T-cell (primary cell): ENCODE data around the gene DSCAML1. TPM values are rescaled to one million over a fixed set of nuclear protein-coding genes. Genes with fewer than 3 reads are reported as not detected.

Experiments
- ATAC-seq, 4 experiments: fragments of 200-7000 bp in 3 of 4; fragments of 150-1000 bp in 1 of 4; cut with Tn5 transposase; replicated peaks in 1 of 4; 1 replicate in 3 of 4; 2 replicates in 1 of 4; pipeline ENCODE4 v1.10.0; 2021; ENCODE audit warnings: moderate library complexity in 3 of 4, mild to moderate bottlenecking in 2 of 4, moderate number of reproducible peaks in 1 of 4
- CTCF ChIA-PET, 2 donors: fragments of 300-600 bp; sonication (Branson Sonifier 250); formaldehyde crosslinking; loops; one replicate each; lab custom pipeline; 2022; ENCODE audit warnings: antibody characterized with exemption in 2 of 2; lab: Charles Lee
- POLR2A ChIA-PET, 2 donors: fragments of 300-600 bp; sonication (Branson Sonifier 250); formaldehyde crosslinking; loops; one replicate each; lab custom pipeline; 2022; ENCODE audit warnings: antibody characterized with exemption in 2 of 2; lab: Charles Lee
- DNase-seq, 35 experiments: peaks; one replicate each; pipeline versions ENCODE4 v3.0.0 to v3.0.0-alpha.2; 2013 to 2023
- H3K27ac ChIP-seq: one replicate; pipeline ENCODE4 v1.5.1; 2013; ENCODE audit warnings: low read length
- H3K27me3 ChIP-seq, 2 experiments: replicated peaks in 1 of 2; 1 replicate in 1 of 2; 2 replicates in 1 of 2; pipeline versions ENCODE4 v1.6.1 to v1.7.0; 2013; ENCODE audit warnings: low read length in 1 of 2, mixed read lengths in 1 of 2; ENCODE audit not compliant: control insufficient read depth in 2 of 2, insufficient read depth in 2 of 2; ENCODE audit errors: extremely low read depth in 1 of 2
- H3K36me3 ChIP-seq, 2 donors: 1 replicate in 1 of 2; 2 replicates in 1 of 2; pipeline versions ENCODE4 v1.6.1 to v1.7.0; 2013; ENCODE audit warnings: low read length in 1 of 2; ENCODE audit not compliant: control insufficient read depth in 2 of 2, insufficient read depth in 1 of 2; ENCODE audit errors: extremely low read depth in 1 of 2
- H3K4me1 ChIP-seq, 2 experiments: 1 replicate in 1 of 2; 2 replicates in 1 of 2; pipeline versions ENCODE4 v1.6.1 to v1.7.0; 2013; ENCODE audit warnings: low read length in 2 of 2, mixed read lengths in 1 of 2; ENCODE audit not compliant: insufficient read depth in 2 of 2, control insufficient read depth in 1 of 2; ENCODE audit errors: extremely low read depth in 1 of 2
- H3K4me3 ChIP-seq, 2 donors: 1 replicate in 1 of 2; 2 replicates in 1 of 2; pipeline versions ENCODE4 v1.5.1 to v1.7.0; 2013; ENCODE audit warnings: mild to moderate bottlenecking in 2 of 2, low read length in 1 of 2, moderate library complexity in 1 of 2; ENCODE audit not compliant: control insufficient read depth in 1 of 2; ENCODE audit errors: extremely low read depth in 1 of 2
- H3K9me3 ChIP-seq: 2 replicates; pipeline ENCODE4 v1.7.0; 2013
- H3K27ac Mint-ChIP-seq, 2 donors: one replicate each; pipeline ENCODE4 v1.8.0; 2020 to 2021; ENCODE audit warnings: mild to moderate bottlenecking in 2 of 2, mixed read lengths in 2 of 2
- H3K27me3 Mint-ChIP-seq, 2 donors: one replicate each; pipeline ENCODE4 v1.8.0; 2021 to 2022; ENCODE audit warnings: mixed read lengths in 2 of 2
- H3K36me3 Mint-ChIP-seq: one replicate; pipeline ENCODE4 v1.8.0; 2021; ENCODE audit warnings: mixed read lengths
- H3K4me1 Mint-ChIP-seq, 3 donors: one replicate each; pipeline ENCODE4 v1.8.0; 2020 to 2022; ENCODE audit warnings: mixed read lengths in 3 of 3, mild to moderate bottlenecking in 1 of 3
- H3K4me3 Mint-ChIP-seq, 3 donors: one replicate each; pipeline ENCODE4 v1.8.0; 2020 to 2022; ENCODE audit warnings: mild to moderate bottlenecking in 3 of 3, mixed read lengths in 3 of 3, moderate library complexity in 3 of 3
- H3K9me3 Mint-ChIP-seq, 3 donors: one replicate each; pipeline ENCODE4 v1.8.0; 2020 to 2022; ENCODE audit warnings: mixed read lengths in 3 of 3
- whole genome bisulfite sequencing: methylation state at CpG from one replicate; pipeline ENCODE4 v1.1.5; 2013; ENCODE audit warnings: missing lambda C conversion rate; ENCODE audit not compliant: insufficient coverage; 5-methylcytosine and 5-hydroxymethylcytosine counted together
- total RNA-seq, 35 experiments: library from RNA in 6 of 35; stranded (reverse) in 6 of 35; fragments of 120-200 nt in 1 of 35; gene quantifications; one replicate each; pipeline versions ENCODE4 v1.2.1 to v1.2.4 and lab custom pipeline; 2013 to 2026

DSCAML1 gene
- total RNA-seq, 5 donors from 2014 or later (not counting 1 experiment from before 2014, with no cell fraction given) = 0.15 to 2.4 (median 0.96) TPM

- Histone ChIP-seq H3K4me3 (no peak overlapping the region), H3K27ac (no peak overlapping the region), H3K4me1 (no peaks in the 10 kb centered on the region), H3K9me3 (no peaks in the 10 kb centered on the region), H3K36me3 (no peaks in the 10 kb centered on the region), H3K27me3 (peaks cover 0 to 32% of the 10 kb centered on the region in 2 experiments)
- Mint-ChIP-seq H3K4me3 (no peak overlapping the region), H3K9me3 (no peaks in the 10 kb centered on the region), H3K27me3 (peaks cover 4 to 22% of the 10 kb centered on the region in 2 donors), H3K4me1 (no peaks in the 10 kb centered on the region), H3K36me3 (no peaks in the 10 kb centered on the region), H3K27ac (no peak overlapping the region)
- DNase-seq (no peak), ATAC-seq (no peak)
- ChIA-PET CTCF (no interaction called here), POLR2A (no interaction called here)
- WGBS = 89% methylated on average over 7 of the region's 8 CpGs
These were observed 211.4 kb downstream of the DSCAML1 start for GRCh38 chr11:117585631-117586030.

- Mint-ChIP-seq H3K4me3 (no peak overlapping the region), H3K4me1 (no peaks in the 10 kb centered on the region), H3K36me3 (no peaks in the 10 kb centered on the region), H3K27ac (no peak overlapping the region), H3K9me3 (no peaks in the 10 kb centered on the region), H3K27me3 (peaks cover 9 to 22% of the 10 kb centered on the region in 2 donors)
- Histone ChIP-seq H3K27me3 (peaks cover 0 to 32% of the 10 kb centered on the region in 2 experiments), H3K27ac (no peak overlapping the region), H3K4me1 (no peaks in the 10 kb centered on the region), H3K9me3 (no peaks in the 10 kb centered on the region), H3K4me3 (no peak overlapping the region), H3K36me3 (no peaks in the 10 kb centered on the region)
- CTCF ChIA-PET = no interaction called here
- ATAC-seq (no peak), DNase-seq (no peak)
- 93% methylated on average over 7 of the region's 9 CpGs for WGBS
- POLR2A ChIA-PET = no interaction called here
These were observed 212.8 kb downstream of the DSCAML1 start for GRCh38 chr11:117584056-117584830.

- 82% methylated on average over 12 of the region's 15 CpGs for WGBS
- Histone ChIP-seq H3K4me1 (no peaks in the 10 kb centered on the region), H3K27ac (no peak overlapping the region), H3K36me3 (no peaks in the 10 kb centered on the region), H3K9me3 (no peaks in the 10 kb centered on the region), H3K4me3 (no peak overlapping the region), H3K27me3 (peaks cover 0 to 26% of the 10 kb centered on the region in 2 experiments)
- Mint-ChIP-seq H3K36me3 (no peaks in the 10 kb centered on the region), H3K4me1 (no peaks in the 10 kb centered on the region), H3K27ac (no peak overlapping the region), H3K27me3 (peaks cover 15 to 21% of the 10 kb centered on the region in 2 donors), H3K4me3 (no peak overlapping the region), H3K9me3 (no peaks in the 10 kb centered on the region)
- POLR2A ChIA-PET = no interaction called here
- no peak for ATAC-seq
- CTCF ChIA-PET = no interaction called here
- DNase-seq = no peak
These were observed 213.8 kb downstream of the DSCAML1 start for GRCh38 chr11:117583063-117583801.

GRCh38 chr11:117582433-117582832 is 214.6 kb downstream of the DSCAML1 start:
- Histone ChIP-seq H3K27me3 (peaks cover 0 to 19% of the 10 kb centered on the region in 2 experiments), H3K4me1 (no peaks in the 10 kb centered on the region), H3K4me3 (no peak overlapping the region), H3K36me3 (no peaks in the 10 kb centered on the region), H3K9me3 (no peaks in the 10 kb centered on the region), H3K27ac (no peak overlapping the region)
- Mint-ChIP-seq H3K27me3 (peaks cover 15 to 18% of the 10 kb centered on the region in 2 donors), H3K4me1 (no peaks in the 10 kb centered on the region), H3K4me3 (no peak overlapping the region), H3K9me3 (no peaks in the 10 kb centered on the region), H3K27ac (no peak overlapping the region), H3K36me3 (no peaks in the 10 kb centered on the region)
- DNase-seq = no peak
- CTCF ChIA-PET = no interaction called here
- POLR2A ChIA-PET = no interaction called here
- WGBS = 80% methylated on average over 5 of the region's 6 CpGs
- no peak for ATAC-seq

GRCh38 chr11:117580866-117581265 is 216.2 kb downstream of the DSCAML1 start:
- no peak for DNase-seq
- 69% methylated on average over 3 of the region's 6 CpGs for WGBS
- no peaks in the 10 kb centered on the region for H3K4me1 ChIP-seq
- Mint-ChIP-seq H3K4me1 (no peaks in the 10 kb centered on the region), H3K9me3 (no peaks in the 10 kb centered on the region), H3K36me3 (no peaks in the 10 kb centered on the region), H3K27me3 (peaks cover 15 to 16% of the 10 kb centered on the region in 2 donors), H3K27ac (no peak overlapping the region), H3K4me3 (no peak overlapping the region)
- peaks cover 0 to 8% of the 10 kb centered on the region in 2 experiments for H3K27me3 ChIP-seq
- ATAC-seq = no peak
- CTCF ChIA-PET = no interaction called here
- no peaks in the 10 kb centered on the region for H3K9me3 ChIP-seq
- no peak overlapping the region for H3K27ac ChIP-seq
- POLR2A ChIA-PET = no interaction called here
- H3K4me3 ChIP-seq = no peak overlapping the region
- no peaks in the 10 kb centered on the region for H3K36me3 ChIP-seq

- no peak for DNase-seq
- ChIA-PET POLR2A (no interaction called here), CTCF (no interaction called here)
- no peak overlapping the region for H3K27ac Mint-ChIP-seq
- Histone ChIP-seq H3K4me3 (no peak overlapping the region), H3K36me3 (no peaks in the 10 kb centered on the region), H3K27me3 (peaks cover 0 to 8% of the 10 kb centered on the region in 2 experiments), H3K4me1 (no peaks in the 10 kb centered on the region), H3K9me3 (no peaks in the 10 kb centered on the region), H3K27ac (no peak overlapping the region)
- no peaks in the 10 kb centered on the region for H3K9me3 Mint-ChIP-seq
- H3K4me1 Mint-ChIP-seq = no peaks in the 10 kb centered on the region
- ATAC-seq = no peak
- H3K27me3 Mint-ChIP-seq = peaks cover 15% of the 10 kb centered on the region in 2 donors
- WGBS = 73% methylated on average over 2 of the region's 2 CpGs
- H3K36me3 Mint-ChIP-seq = no peaks in the 10 kb centered on the region
- no peak overlapping the region for H3K4me3 Mint-ChIP-seq
These were observed 217.9 kb downstream of the DSCAML1 start for GRCh38 chr11:117579161-117579560.
